HepG2 (cell line): Measurements from ENCODE around the gene CDK3. TPM values are rescaled to one million over a fixed set of nuclear protein-coding genes. Genes with fewer than 3 reads are reported as not detected.

Experiments used
- ATF6 ChIP-seq: sonication (generic); formaldehyde crosslinking; conservative IDR thresholded peaks from 2 replicates; pipeline ENCODE4 v1.4.0; 2020; ENCODE audit warnings: missing genetic modification reagents
- CENPBD1 ChIP-seq: sonication (generic); formaldehyde crosslinking; IDR thresholded peaks from 2 replicates; pipeline ENCODE4 v1.8.0; 2022; ENCODE audit warnings: missing genetic modification reagents, low read depth, mild to moderate bottlenecking, borderline replicate concordance
- CSRNP2 ChIP-seq: sonication (generic); formaldehyde crosslinking; conservative IDR thresholded peaks from 2 replicates; pipeline ENCODE4 v1.8.0; 2022; ENCODE audit warnings: low read depth, missing genetic modification reagents
- ETS1 ChIP-seq: sonication (generic); formaldehyde crosslinking; IDR thresholded peaks from 2 replicates; pipeline ENCODE4 v1.4.0; 2020; ENCODE audit warnings: missing genetic modification reagents
- GMEB2 ChIP-seq: IDR thresholded peaks from 2 replicates; pipeline ENCODE4 v1.6.1; 2016; ENCODE audit warnings: missing biosample characterization, missing genetic modification reagents, low read depth
- IKZF1 ChIP-seq: fragments of 450-650 bp; IDR thresholded peaks from 2 replicates; pipeline ENCODE4 v1.7.1; 2016
- MED8 ChIP-seq: sonication (generic); formaldehyde crosslinking; IDR thresholded peaks from 2 replicates; pipeline ENCODE4 v1.8.1; 2023; ENCODE audit warnings: mild to moderate bottlenecking, missing genetic modification reagents; ENCODE audit not compliant: insufficient replicate concordance
- PHF20 ChIP-seq: sonication (generic); formaldehyde crosslinking; IDR thresholded peaks from 2 replicates; pipeline ENCODE4 v1.5.0; 2020; ENCODE audit warnings: mild to moderate bottlenecking, missing genetic modification reagents
- PLRG1 ChIP-seq: fragments of 450-650 bp; conservative IDR thresholded peaks from 2 replicates; pipeline ENCODE4 v1.6.1; 2016
- RARG ChIP-seq: sonication (generic); formaldehyde crosslinking; IDR thresholded peaks from 2 replicates; pipeline ENCODE4 v1.4.0; 2020; ENCODE audit warnings: low read depth, mild to moderate bottlenecking, missing genetic modification reagents
- RCOR2 ChIP-seq: IDR thresholded peaks from 2 replicates; pipeline ENCODE4 v1.6.1; 2016; ENCODE audit warnings: missing biosample characterization, missing genetic modification reagents
- TFE3 ChIP-seq: IDR thresholded peaks from 2 replicates; pipeline ENCODE4 v1.6.1; 2016
- ZNF280B ChIP-seq: sonication (generic); formaldehyde crosslinking; IDR thresholded peaks from 2 replicates; pipeline ENCODE4 v1.5.0; 2020; ENCODE audit warnings: missing genetic modification reagents, mild to moderate bottlenecking, borderline replicate concordance
- ZNF280D ChIP-seq: sonication (generic); formaldehyde crosslinking; IDR thresholded peaks from 2 replicates; pipeline ENCODE4 v1.5.1; 2020; ENCODE audit warnings: mild to moderate bottlenecking, missing genetic modification reagents
- ZNF431 ChIP-seq: sonication (generic); formaldehyde crosslinking; IDR thresholded peaks from 2 replicates; pipeline ENCODE4 v1.9.0; 2022; ENCODE audit warnings: missing genetic modification reagents, low read depth, mild to moderate bottlenecking, borderline replicate concordance
- polyA plus RNA-seq, 8 experiments: library from polyadenylated mRNA; depleted of rRNA in 3 of 8; stranded (reverse) in 7 of 8; unstranded in 1 of 8; fragments of >200 nt; fragmentation: Illumina TruSeq in 4 of 8; extraction: Trizol in 4 of 8; gene quantifications; 2 replicates each; pipeline versions ENCODE4 v1.2.1 to v1.2.3, GENCODE V29; 2011 to 2016; ENCODE audit warnings: low read depth in 4 of 8, missing spikeins in 1 of 8, mixed read lengths in 1 of 8; ENCODE audit not compliant: insufficient read depth in 1 of 8
- total RNA-seq, 5 experiments: library from RNA; depleted of rRNA; stranded (reverse); fragments of >200 nt; fragmentation: Illumina TruSeq; extraction: Trizol; gene quantifications; 2 replicates each; pipeline ENCODE4 v1.2.3, GENCODE V29; 2016; ENCODE audit warnings: low read depth in 1 of 5

The CDK3 gene
- total and polyA plus RNA-seq, 2 of the 13 experiments (the other 11 are each of a cell fraction or from before 2014, with no cell fraction given), result 5.8 to 11.4 TPM

GRCh38 chr17:76027159-76027839 is 26.6 kb downstream of the CDK3 start, which contains the start of gene EVPL (continued):
- TF ChIP-seq ATF6 (no peak), CENPBD1 (CRISPR knock-in tag) (no peak), ZNF280D (CRISPR knock-in tag) (no peak; the same call in 1 of the 2 replicates), GMEB2 (CRISPR knock-in tag) (no peak), MED8 (CRISPR knock-in tag) (no peak), RARG (no peak), TFE3 (CRISPR knock-in tag) (no peak; the same call in 1 of the 2 replicates), PHF20 (no peak), ZNF431 (CRISPR knock-in tag) (no peak), ETS1 (CRISPR knock-in tag) (no peak), CSRNP2 (CRISPR knock-in tag) (no peak), RCOR2 (CRISPR knock-in tag) (no peak), PLRG1 (no peak), IKZF1 (no peak), ZNF280B (CRISPR knock-in tag) (peak; percentile 93)
